M059J (cell line): Measurements from ENCODE around the gene KCNG2. TPM values are rescaled to one million over a fixed set of nuclear protein-coding genes. Genes with fewer than 3 reads are reported as not detected.
A peak's percentile ranks its signal among the peaks of the same experiment; 100 is the strongest.
"Not testable (repeated sequence)": the region's sequence is repeated elsewhere in the genome, so short reads cannot be mapped to it uniquely, and the experiment has no call there.

Experiments
- DNase-seq: peaks from one replicate; pipeline ENCODE4 v3.0.0-alpha.2; 2012; ENCODE audit warnings: low read depth
- total RNA-seq: library from RNA; depleted of rRNA; stranded (reverse); fragments of >200 nt; shearing (Covaris generic); gene quantifications from 2 replicates; pipeline ENCODE4 v1.2.3, GENCODE V29; 2014; rRNA removed

The KCNG2 gene, protein sequence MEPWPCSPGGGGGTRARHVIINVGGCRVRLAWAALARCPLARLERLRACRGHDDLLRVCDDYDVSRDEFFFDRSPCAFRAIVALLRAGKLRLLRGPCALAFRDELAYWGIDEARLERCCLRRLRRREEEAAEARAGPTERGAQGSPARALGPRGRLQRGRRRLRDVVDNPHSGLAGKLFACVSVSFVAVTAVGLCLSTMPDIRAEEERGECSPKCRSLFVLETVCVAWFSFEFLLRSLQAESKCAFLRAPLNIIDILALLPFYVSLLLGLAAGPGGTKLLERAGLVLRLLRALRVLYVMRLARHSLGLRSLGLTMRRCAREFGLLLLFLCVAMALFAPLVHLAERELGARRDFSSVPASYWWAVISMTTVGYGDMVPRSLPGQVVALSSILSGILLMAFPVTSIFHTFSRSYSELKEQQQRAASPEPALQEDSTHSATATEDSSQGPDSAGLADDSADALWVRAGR
- total RNA-seq, result not detected in 2 replicates

DNA sequence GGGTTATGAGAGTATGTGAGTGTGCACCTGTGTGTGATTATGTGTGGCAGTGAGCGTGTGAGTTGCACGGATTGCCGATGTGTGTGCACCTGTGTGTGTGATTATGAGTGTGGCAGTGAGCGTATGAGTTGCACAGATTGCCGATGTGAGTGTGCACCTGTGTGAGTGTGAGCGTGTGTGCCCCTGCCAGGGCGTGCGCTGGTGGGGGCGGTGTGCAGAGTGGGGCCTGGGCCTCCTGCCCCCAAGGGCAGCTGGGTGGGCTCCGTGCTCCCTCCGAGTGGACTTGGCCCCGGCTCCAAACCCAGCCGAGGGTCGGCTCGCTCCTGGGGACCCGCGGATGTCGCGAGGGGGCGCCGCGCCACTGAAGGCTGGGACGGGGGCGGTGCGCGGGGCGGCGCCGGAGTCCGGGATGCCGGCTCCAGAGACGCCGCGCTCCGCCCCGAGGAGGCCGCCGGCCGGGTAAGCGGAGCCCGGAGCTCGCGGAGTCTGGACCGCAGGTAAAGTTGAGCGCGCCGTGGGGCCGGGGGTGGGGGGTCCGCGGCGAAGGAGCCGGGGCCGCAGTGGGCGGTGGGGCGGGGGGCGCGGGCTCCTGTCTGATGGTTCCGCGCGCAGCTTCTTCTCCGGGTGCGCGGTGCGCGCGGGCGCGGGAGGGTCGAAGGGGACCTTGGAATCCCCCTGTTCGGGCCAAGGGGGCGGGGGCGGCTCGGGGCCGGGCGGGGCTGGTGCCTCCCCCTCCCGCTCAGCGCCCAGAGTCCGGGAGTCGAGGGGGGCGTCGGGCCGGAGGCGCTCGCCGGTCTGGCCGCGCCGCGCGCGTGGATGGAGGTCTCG is at the start of gene KCNG2:
TSS of gene KCNG2 (plus strand) at position 421 of the 828 bp plus-strand sequence. CDS start 65,730 bp downstream, outside the sequence.
- DNase-seq, result no peak

DNA sequence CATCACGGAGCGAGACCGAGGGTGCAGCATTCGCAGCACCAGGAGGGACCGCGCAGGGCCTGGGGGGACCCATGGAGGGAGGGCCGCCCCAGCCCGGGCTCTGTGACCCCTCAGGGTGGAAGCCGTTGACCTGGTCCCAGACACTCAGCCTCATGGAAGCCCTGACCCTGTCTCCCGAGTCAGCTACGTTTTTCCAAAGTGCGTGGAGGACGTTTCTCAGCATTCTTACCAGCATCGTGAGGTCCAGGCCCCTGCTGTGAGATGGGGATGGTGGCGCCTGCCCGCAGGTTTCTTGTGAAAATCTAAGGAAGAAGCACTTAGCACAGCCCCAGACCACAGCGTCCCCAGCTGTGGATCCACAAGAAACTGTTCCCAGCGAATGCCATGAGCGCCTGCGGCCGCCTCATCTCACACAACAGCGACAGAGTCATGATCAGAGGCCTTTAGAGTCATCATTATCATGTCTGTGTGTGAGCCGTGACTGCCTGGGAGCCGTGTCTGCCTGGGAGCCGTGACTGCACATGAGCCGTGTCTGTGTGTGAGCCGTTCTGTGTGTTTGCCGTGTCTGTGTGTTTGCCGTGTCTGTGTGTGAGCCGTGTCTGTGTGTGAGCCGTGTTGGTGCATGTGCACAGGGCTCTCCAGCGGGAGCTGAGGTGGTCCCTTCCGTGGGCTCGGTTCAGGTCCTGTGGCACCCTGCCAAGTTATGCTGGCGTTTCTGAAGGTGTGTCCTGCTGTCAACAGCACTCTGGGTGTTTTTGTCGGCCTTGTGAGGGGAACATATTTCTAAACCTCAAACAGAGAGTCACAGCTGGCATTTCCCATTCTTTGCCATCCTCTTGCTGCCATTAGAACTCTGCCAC is 49.2 kb upstream of the KCNG2 start:
- DNase-seq, result no peak

DNA sequence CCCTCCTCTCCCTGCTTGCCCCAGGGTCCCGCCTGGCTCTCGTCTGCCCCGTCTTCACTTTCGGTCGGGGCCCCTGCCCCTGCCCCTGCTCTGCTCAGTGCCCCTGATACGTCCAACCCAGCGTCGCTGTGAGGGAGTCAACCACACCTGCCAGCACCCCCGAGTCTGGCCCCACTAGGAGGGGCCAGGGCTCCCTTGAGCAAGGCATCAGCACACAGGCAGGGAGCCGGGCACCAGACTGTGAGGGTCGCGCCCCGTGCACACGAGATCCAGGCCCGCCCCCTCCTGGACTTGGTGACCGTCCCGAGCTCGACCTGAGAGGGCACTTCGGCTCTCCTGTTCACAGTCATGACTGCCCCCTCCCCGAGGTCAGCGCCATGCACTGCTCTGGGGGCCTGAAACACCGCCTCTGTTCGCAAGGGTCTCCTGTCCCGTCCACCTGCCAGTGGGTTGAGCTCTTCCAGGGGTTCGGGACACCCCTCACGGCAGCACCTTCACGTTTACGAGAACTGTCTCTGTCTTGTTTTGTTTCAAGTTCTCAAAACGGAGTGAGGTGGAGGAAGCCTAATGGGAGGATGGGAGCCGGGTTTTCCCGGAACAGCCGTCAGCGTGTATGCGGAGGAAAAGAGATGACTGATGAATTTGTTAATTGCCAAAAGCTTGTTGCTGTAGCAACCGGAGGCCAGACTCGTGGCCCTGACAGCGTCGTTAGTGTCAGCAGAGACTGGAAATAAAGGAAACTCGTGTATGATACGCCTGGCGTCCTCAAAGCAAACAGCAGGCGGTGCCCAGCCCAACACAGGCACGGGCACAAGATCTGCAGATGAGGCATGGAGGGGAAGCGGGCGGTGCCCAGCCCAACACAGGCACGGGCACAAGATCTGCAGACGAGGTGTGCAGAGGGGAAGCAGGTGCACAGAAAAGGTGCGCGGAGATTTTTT is 48.2 kb upstream of the KCNG2 start:
- DNase-seq, result no peak

DNA sequence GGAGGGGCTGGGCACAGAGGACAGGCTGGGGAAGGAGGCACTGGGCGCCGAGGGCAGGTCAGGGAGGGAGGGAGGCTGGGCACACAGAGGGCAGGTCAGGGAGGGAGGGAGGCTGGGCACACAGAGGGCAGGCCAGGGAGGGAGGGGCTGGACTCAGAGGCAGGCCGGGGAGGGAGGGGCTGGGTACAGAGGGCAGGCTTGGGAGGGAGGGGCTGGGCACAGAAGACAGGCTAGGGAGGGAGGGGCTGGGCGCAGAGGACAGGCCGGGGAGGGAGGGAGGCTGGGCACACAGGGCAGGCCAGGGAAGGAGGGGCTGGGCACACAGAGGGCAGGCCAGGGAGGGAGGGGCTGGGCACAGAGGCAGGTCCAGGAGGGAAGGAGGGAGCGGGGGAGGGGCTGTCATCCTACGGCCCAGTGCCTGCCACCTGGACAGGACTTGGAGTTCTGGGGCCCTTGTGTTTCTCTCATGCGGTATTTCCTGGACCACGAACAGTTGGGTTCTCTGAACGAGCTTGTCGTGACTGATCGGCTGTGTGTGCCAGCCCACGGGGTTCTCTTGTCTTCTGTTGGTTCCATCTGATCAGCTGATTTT is 46.7 kb upstream of the KCNG2 start:
- no peak for DNase-seq

DNA sequence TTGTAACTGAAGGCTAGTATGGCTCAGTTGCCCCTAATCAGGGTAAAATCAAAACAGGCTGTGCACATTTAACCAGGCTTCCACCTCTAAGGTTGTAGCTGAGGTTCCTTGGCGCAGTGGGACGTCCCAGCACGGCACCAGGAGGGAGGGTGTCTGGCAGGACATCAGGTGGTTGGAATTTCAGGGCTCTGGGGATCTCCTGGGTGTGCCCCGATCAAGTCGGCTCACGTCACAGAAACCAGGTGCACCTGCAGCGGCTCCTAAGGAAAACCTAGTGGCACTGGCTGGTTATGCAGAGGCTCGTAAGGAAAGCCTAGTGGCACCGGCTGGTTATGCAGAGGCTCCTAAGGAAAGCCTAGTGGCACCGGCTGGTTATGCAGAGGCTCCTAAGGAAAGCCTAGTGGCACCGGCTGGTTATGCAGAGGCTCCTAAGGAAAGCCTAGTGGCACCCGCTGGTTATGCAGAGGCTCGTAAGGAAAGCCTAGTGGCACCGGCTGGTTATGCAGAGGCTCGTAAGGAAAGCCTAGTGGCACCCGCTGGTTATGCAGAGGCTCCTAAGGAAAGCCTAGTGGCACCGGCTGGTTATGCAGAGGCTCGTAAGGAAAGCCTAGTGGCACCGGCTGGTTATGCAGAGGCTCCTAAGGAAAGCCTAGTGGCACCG is 45.7 kb upstream of the KCNG2 start:
- not testable (repeated sequence) for DNase-seq

DNA sequence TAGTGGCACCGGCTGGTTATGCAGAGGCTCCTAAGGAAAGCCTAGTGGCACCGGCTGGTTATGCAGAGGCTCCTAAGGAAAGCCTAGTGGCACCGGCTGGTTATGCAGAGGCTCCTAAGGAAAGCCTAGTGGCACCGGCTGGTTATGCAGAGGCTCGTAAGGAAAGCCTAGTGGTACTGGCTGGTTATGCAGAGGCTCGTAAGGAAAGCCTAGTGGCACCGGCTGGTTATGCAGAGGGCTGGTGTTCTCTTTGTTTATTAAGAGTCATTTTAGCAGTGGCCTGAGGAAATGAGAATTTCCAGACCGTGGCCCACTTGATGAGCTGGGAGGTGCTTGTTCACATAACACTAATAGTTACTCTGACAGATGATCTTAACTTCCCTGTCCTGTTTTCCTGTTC is 44.8 kb upstream of the KCNG2 start:
- not testable (repeated sequence) for DNase-seq

DNA sequence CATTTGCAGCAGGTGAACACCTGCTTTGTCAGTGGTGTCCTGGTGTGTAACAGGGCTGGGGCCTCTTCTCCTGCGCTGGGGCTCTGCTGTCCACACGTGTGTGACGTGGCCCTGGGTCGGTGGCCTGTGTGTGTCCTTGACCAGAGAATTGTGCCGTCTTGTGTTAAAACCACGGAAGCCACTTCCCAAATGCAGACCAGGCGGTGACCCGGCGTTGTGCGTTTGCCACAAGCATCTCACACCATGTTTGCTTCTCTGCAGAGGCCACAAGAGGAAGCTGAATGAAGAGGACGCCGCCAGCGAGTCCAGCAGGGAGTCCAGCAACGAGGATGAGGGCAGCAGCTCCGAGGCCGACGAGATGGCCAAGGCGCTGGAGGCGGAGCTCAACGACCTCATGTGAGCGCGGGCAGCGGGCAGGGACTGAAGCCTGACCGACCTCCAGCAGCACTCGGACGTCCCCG is 44.3 kb upstream of the KCNG2 start:
- no peak for DNase-seq

DNA sequence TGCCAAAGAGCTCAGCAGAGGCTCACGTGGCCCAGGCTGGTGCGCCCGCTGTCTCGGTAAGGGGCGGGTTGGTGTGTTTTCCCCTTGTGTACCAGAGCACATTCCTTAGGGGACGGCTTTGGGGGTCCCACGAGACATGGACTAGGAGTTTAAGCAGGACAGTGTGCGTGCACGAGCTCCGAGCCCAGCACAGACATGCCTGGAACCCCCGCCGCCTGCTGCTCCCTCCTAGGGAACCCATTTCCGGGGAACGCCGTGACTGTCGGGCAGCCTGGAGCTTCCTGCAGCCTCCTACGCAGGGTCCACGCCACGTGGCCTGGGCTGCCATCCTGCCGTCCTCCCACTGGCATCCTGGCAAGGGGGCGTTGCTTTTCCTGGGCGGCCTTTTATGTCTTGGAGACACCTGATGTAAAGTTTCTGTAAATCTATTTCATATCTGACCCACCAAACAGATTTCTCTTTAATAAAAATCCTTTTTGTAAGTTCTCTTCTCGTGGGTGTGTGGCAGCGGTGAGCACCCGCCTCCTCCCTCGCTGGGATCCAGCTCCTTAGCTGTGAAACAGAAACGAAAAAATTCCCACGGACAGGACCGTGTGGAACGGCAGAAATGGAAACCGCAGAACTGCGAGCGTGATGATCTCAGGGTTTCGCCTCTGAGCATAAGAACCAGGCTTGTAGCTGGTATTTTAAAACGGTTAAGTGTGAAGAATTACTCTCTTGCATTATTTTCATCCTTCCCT is 43.5 kb upstream of the KCNG2 start:
- DNase-seq, result no peak

DNA sequence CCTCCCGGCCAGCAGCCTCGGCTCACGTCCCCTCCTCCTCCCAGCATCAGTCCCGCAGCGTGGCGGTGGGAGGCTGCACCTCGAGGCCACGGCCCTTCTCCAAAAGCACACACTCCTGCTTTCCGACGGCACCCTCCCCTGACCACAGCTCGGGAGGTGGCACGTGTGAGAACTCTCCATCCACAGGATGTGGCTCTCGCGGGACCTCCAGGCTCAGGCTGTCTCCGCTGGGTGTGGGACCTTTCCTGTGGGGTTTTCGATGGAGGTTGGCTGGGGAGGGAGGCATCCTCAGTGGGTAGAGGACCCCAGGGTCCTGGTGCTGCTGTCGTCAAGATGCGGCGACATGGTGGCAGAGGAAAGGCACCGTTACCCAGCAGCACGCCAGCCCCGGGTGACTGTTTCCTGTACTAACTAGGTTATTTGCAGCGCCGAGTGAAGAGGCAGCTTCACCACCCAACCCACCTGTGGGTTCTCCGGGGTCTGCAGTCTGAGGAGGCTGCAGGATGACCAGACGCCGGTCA is 42.8 kb upstream of the KCNG2 start:
- DNase-seq, result no peak

DNA sequence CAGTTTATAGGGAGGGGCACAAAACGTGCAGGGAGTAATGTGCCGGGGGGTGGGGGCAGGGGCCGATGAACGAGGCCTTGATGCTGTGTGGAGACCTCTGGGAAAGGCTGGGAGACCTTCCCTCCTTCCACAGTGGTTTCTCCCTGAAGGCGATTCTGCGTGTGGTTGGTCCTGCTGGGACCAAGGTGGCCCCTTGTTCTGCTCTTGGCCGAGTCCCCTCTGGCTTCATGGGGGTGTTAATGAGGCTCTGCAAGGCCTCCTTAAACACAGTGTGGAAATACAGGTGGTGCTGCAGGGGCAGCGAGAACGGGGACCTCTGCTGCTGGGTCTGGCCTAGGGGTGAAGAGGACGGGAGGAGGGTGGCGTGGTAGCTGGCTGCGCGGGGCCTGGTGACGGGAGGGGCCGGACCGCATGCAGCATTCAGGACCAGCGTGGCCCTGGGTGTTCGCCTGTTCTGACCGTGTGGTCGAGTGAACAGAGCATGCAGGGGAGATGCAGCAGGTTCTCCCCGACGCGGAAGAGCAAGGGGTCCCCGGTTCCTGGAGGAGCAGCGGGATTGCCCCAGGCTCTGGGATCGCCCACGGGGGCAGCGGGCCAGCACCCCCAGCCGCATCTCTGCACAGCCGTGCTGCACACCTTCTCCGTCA is 42.1 kb upstream of the KCNG2 start:
- DNase-seq, result no peak

DNA sequence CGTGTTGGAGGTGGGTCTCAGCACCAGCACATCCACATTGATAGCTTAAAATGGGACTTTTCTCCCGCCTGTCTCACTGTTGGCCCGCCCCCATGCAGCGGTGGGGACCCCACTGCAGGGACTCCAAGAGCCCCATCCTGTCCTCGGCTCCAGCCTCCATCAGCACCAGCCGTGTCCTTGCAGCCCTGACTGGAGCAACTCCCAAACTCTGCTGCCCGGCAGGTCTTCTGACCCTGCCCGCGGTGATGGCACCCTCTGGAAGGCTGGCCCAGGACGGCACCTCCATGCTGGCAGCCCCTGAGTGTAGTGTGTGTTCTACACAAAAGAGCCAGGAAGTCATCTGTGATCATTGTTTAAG is 41.6 kb upstream of the KCNG2 start:
- DNase-seq, result no peak

DNA sequence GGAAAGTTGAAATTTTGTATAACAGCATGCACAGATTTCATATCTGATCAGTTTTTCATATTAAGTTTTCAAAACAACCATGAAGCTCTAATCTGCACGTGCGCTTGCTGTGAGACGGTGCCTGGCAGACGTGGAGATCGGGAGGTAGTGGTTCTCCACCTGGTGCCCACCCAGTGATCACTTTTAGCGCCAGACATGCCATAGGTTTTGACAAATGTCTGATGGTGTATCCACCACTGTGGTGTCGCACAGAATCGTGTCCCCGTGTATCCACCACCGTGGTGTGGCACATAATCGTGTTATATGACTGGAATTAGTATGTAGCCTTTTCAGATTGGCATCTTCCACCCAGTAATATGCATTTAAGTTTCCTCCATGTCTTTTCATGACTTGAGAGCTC is 40.9 kb upstream of the KCNG2 start:
- DNase-seq, result no peak

DNA sequence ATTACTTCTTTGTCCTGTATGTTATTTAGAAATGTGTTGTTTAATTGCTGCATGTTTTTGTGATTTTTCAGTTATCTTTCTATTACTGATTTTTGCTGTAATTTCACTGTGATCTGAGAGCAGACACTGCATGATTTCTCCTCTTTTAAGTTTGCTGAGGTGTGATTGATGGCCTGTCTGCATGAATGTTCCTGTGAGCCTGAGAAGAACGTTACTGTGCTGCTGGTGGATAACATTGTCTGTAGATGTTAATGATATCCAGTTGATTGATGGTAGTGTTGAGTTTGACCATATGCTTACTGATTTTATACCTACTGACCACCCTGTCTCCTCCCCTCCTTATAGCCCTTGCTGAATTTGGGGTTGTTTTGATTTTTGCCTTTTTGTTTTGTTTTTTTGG is 37.4 kb upstream of the KCNG2 start:
- DNase-seq, result no peak

DNA sequence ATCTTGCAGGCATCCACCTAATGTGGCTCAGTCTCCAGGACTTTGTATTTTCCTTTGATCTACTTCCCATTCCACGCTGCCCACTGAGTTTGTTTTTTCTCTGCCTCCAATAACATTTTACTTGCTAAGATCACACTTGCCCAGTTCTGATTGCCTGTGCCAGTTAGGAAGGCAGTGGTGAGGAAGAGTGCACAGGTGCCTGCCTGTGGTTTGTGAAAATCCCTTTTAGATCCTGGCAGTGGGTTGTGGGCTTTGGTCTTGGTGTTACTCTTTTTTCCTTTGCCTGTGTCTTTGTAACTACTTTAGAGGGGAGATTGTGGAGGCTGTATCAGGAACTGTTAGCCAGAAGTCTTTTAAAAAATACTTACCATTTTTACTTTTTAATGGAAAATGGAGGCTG is 36.9 kb upstream of the KCNG2 start:
- DNase-seq, result no peak

DNA sequence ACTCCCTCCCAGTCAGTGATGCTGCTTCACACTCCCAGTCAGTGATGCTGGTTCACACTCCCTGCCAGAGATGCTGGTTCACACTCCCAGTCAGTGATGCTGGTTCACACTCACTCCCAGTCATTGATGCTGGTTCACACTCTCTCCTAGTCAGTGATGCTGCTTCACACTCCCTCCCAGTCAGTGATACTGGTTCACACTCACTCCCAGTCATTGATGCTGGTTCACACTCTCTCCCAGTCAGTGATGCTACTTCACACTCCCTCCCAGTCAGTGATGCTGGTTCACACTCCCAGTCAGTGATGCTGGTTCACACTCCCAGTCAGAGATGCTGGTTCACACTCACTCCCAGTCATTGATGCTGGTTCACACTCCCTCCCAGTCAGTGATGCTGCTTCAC is 34.3 kb upstream of the KCNG2 start:
- DNase-seq, result no peak

DNA sequence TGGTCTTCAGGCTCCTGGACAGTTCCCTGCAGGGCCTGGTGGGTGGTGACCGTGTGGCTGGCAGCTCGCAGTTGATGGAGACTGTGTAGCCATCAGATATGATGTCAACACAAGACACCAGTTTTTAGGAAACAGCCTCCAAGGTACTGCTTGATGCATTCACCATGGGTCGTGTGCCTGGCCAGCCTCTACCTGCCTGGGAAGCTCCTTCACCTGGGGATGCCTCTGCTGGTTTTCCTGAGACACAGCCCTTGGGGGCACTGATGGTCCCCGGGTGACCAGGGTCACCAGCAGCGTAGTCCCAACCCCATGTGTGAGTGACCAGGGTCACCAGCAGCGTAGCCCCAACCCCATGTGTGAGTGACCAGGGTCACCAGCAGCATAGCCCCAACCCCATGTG is 33.6 kb upstream of the KCNG2 start:
- DNase-seq, result no peak

DNA sequence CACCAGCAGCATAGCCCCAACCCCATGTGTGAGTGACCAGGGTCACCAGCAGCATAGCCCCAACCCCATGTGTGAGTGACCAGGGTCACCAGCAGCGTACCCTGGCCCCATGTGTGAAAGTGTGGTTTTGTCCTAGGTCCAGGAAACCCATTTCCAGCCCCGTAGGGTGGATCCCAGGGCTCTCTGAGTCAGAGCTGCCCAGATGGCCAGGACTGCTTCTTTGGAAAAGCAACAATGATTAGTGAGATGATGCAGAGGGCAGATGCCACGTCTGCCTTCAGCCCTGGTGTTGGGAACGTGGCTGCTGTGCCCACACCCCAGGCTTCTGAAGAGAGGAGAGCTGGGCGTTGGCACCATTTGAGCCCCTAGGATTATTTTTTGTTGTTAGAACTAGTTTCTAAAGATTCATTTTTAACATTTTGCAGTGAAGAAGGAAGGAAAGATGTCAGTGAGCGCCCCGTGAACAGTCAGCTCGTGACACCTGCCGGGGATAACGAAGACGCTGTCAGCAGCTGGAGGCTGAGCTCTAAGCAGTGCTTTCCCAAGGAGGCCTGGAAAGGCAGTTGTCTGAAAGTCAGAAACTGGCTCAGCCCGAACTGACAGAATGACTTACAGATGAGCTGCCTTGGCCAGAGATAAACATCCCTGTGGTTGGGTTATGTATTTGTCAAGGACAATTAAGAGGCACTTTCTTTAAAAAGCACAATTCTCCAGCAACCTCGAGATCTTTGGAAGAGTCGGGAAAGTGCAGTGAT is 32.1 kb upstream of the KCNG2 start:
- peak; percentile 7 for DNase-seq

DNA sequence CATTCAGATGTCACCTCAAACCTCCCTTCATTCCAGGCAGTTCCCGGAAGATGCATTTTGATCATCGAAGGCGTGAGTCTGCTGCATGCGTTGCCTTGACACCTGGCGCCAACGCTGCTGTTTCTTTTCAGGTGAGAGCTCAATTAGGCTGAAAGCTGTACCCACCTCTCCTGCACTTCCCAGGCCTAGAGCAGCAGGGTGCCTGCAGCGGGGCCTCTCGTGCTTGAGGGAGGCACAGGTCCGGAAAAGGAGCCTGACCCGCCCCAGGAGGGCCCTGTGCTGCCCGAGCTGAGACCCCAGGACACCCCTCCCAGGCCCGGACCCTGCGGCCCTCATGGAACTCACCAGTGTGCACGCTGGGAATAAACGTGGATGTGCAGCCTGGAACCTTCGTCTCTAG is 31.4 kb upstream of the KCNG2 start:
- DNase-seq, result no peak
